22Rv1 (cell line): ENCODE measurements around the gene ASB8.
"Not testable (repeated sequence)": the region's sequence is repeated elsewhere in the genome, so short reads cannot be mapped to it uniquely, and the experiment has no call there.

ENCODE experiments used
- ZFX ChIP-seq: fragments of 450-650 bp; IDR thresholded peaks from 2 replicates; pipeline ENCODE4 v1.6.1; 2017; ENCODE audit warnings: antibody characterized with exemption, borderline replicate concordance
- TF ChIP-seq, protein P1 (sequence below): fragments of 450-650 bp; IDR thresholded peaks from 2 replicates; pipeline ENCODE4 v1.5.1; 2017; ENCODE audit warnings: mild to moderate bottlenecking

DNA sequence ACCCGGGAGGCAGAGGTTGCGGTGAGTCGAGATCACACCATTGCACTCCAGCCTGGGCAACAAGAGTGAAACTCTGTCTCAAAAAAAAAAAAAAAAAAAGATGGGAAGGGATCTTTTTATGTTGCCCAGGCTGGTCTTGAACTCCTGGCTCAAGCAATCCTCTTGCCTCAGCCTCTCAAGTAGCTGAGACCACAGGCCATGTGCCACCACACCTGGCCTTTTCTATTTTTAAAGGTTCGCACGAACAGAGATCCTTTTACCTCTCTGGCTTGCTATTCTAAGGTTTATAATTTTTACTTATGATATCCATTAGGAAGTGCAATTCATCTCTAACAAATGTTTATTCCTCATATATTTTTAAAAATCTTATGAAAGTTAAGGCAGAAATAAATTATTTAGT lies 31.8 kb downstream of the ASB8 start:
- TF ChIP-seq, protein P1, sequence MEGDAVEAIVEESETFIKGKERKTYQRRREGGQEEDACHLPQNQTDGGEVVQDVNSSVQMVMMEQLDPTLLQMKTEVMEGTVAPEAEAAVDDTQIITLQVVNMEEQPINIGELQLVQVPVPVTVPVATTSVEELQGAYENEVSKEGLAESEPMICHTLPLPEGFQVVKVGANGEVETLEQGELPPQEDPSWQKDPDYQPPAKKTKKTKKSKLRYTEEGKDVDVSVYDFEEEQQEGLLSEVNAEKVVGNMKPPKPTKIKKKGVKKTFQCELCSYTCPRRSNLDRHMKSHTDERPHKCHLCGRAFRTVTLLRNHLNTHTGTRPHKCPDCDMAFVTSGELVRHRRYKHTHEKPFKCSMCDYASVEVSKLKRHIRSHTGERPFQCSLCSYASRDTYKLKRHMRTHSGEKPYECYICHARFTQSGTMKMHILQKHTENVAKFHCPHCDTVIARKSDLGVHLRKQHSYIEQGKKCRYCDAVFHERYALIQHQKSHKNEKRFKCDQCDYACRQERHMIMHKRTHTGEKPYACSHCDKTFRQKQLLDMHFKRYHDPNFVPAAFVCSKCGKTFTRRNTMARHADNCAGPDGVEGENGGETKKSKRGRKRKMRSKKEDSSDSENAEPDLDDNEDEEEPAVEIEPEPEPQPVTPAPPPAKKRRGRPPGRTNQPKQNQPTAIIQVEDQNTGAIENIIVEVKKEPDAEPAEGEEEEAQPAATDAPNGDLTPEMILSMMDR, result not testable (repeated sequence)
- TF ChIP-seq ZFX, result not testable (repeated sequence)
